Calu3 (cell line): ENCODE measurements around the gene NUPR1. TPM values are rescaled to one million over a fixed set of nuclear protein-coding genes. Genes with fewer than 3 reads are reported as not detected.

Experiments
- BruUV-seq: library from RNA; stranded (reverse); fragments of 400-500 nt; replicated peaks from 2 replicates; lab custom pipeline; 2021; lab: Mats Ljungman, UMichigan
- CTCF ChIA-PET: fragments of 300-600 bp; sonication (Branson Sonifier 250); formaldehyde crosslinking; loops from one replicate; lab custom pipeline; 2022; ENCODE audit warnings: antibody characterized with exemption; lab: Charles Lee
- DNase-seq: peaks from one replicate; pipeline ENCODE4 v3.0.0; 2022
- H3K27ac Mint-ChIP-seq: one replicate; pipeline ENCODE4 v1.8.0; 2022; ENCODE audit warnings: mixed read lengths; ENCODE audit not compliant: unreplicated experiment
- H3K27me3 Mint-ChIP-seq: one replicate; pipeline ENCODE4 v1.8.0; 2022; ENCODE audit warnings: mixed read lengths; ENCODE audit not compliant: unreplicated experiment
- H3K36me3 Mint-ChIP-seq: one replicate; pipeline ENCODE4 v1.8.0; 2022; ENCODE audit warnings: mild to moderate bottlenecking, moderate library complexity, mixed read lengths; ENCODE audit not compliant: insufficient read depth, unreplicated experiment
- H3K4me1 Mint-ChIP-seq: one replicate; pipeline ENCODE4 v1.8.0; 2022; ENCODE audit warnings: mild to moderate bottlenecking, low read depth, mixed read lengths; ENCODE audit not compliant: unreplicated experiment
- H3K4me3 Mint-ChIP-seq: one replicate; pipeline ENCODE4 v1.8.0; 2022; ENCODE audit warnings: mild to moderate bottlenecking, low read depth, moderate library complexity, mixed read lengths; ENCODE audit not compliant: unreplicated experiment
- H3K9me3 Mint-ChIP-seq: one replicate; pipeline ENCODE4 v1.8.0; 2022; ENCODE audit warnings: low read depth, mixed read lengths; ENCODE audit not compliant: unreplicated experiment
- CTCF ChIP-seq: fragments of 200-600 bp; IDR thresholded peaks from one replicate; pipeline ENCODE4 v1.8.0; 2022; ENCODE audit warnings: antibody characterized with exemption; ENCODE audit not compliant: unreplicated experiment
- intact Hi-C: fragments of 100-400 bp; cut with micrococcal nuclease; formaldehyde crosslinking; loops from one replicate; pipeline ENCODE4 v1.10.0; 2022; ENCODE audit not compliant: unreplicated experiment
- total RNA-seq: library from RNA; stranded (reverse); gene quantifications from 2 replicates; pipeline ENCODE4 v1.2.3, GENCODE V29; 2022

Gene NUPR1
- total RNA-seq, 1 experiment from 2014 or later = 0.73 TPM

- intact Hi-C loops = no loop called here
- BruUV-seq = no TSS peak
- Mint-ChIP-seq H3K9me3 (no peaks in the 10 kb centered on the region), H3K4me3 (no peak overlapping the region), H3K36me3 (no peaks in the 10 kb centered on the region), H3K27me3 (no peaks in the 10 kb centered on the region), H3K27ac (no peak overlapping the region), H3K4me1 (no peaks in the 10 kb centered on the region)
- CTCF ChIA-PET = no interaction called here
- TF ChIP-seq CTCF = no peak
- DNase-seq = no peak
Observed at GRCh38 chr16:28520672-28521071, 18.1 kb downstream of the NUPR1 start.

GRCh38 chr16:28514246-28514645, 24.5 kb downstream of the NUPR1 start:
- BruUV-seq = no TSS peak
- no peak for DNase-seq
- Mint-ChIP-seq H3K36me3 (peaks cover 4% of the 10 kb centered on the region), H3K9me3 (no peaks in the 10 kb centered on the region), H3K4me1 (no peaks in the 10 kb centered on the region), H3K27me3 (no peaks in the 10 kb centered on the region), H3K27ac (no peak overlapping the region), H3K4me3 (no peak overlapping the region)
- TF ChIP-seq CTCF = no peak
- CTCF ChIA-PET = interaction anchor here (0.6 to 0.7 kb wide), 2 partner anchors 30 to 1984 kb away, joined by 3 to 4 read pairs; no protein-coding TSS in a partner anchor
- intact Hi-C loops = no loop called here

- intact Hi-C loops = no loop called here
- peaks cover 4% of the 10 kb centered on the region for H3K36me3 Mint-ChIP-seq
- TF ChIP-seq CTCF = no peak
- no peaks in the 10 kb centered on the region for H3K27me3 Mint-ChIP-seq
- DNase-seq = no peak
- no peaks in the 10 kb centered on the region for H3K9me3 Mint-ChIP-seq
- BruUV-seq = no TSS peak
- no peak overlapping the region for H3K27ac Mint-ChIP-seq
- H3K4me3 Mint-ChIP-seq = no peak overlapping the region
- CTCF ChIA-PET = interaction anchor here (0.6 kb wide), 1 partner anchor 1984 kb away, joined by 4 read pairs; no protein-coding TSS in a partner anchor
- H3K4me1 Mint-ChIP-seq = no peaks in the 10 kb centered on the region
Observed at GRCh38 chr16:28513484-28514181, 25.1 kb downstream of the NUPR1 start.

- peak overlapping the region; percentile 48 for H3K27ac Mint-ChIP-seq
- no TSS peak for BruUV-seq
- no peak for DNase-seq
- H3K4me1 Mint-ChIP-seq = no peaks in the 10 kb centered on the region
- H3K27me3 Mint-ChIP-seq = peaks cover 3% of the 10 kb centered on the region
- no peaks in the 10 kb centered on the region for H3K9me3 Mint-ChIP-seq
- intact Hi-C loops = no loop called here
- H3K4me3 Mint-ChIP-seq = no peak overlapping the region
- CTCF ChIA-PET = interaction anchor here (0.7 kb wide), 1 partner anchor 1429 kb away, joined by 3 read pairs; no protein-coding TSS in a partner anchor
- peaks cover 4% of the 10 kb centered on the region for H3K36me3 Mint-ChIP-seq
- TF ChIP-seq CTCF = no peak
Observed at GRCh38 chr16:28511801-28512789, 26.7 kb downstream of the NUPR1 start.
